DMS53 treated with DMSO at 0.1 percent for 48 hours (cell line): ENCODE data around the gene SIGLEC9.
A peak's percentile ranks its signal among the peaks of the same experiment; 100 is the strongest.

Source experiments
- DNase-seq: peaks from one replicate; lab custom pipeline; 2025; ENCODE audit not compliant: unreplicated experiment; lab: John Stamatoyannopoulos, UW

SIGLEC9 gene

DNA sequence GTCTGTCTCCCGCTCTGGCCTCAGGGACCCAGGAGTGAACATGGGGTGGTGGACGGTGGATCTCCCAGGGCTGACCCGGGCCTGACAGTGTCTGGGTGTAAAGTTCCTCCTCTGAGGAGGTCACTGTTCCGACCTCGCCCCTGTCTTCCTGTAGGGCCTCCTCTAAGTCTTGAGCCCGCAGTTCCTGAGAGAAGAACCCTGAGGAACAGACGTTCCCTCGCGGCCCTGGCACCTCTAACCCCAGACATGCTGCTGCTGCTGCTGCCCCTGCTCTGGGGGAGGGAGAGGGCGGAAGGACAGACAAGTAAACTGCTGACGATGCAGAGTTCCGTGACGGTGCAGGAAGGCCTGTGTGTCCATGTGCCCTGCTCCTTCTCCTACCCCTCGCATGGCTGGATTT lies at the start of gene SIGLEC9:
Gene SIGLEC9 (plus strand): TSS at position 178 of the 400 bp plus-strand sequence. CDS start 69 bp downstream, at position 247.
- no peak for DNase-seq

DNA sequence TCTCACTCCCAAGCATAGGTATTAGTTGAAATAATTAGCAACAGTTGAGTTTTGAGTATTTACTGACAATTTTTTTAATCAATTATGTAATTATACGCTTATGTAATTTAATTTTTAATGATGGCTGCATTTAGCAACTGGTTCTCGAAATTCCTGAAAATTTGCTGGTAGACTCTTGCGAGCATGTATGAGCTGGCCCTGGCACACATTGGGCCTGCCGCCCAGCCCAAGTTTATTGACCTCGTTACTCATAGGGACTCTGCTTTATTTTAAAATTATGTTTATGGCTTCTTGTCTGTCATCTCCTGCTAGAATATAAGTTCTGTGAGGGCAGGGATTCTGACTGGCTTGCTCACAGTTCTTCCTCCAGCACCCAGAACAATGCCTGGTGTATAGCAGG lies 48.7 kb upstream of the SIGLEC9 start:
- DNase-seq = no peak

DNA sequence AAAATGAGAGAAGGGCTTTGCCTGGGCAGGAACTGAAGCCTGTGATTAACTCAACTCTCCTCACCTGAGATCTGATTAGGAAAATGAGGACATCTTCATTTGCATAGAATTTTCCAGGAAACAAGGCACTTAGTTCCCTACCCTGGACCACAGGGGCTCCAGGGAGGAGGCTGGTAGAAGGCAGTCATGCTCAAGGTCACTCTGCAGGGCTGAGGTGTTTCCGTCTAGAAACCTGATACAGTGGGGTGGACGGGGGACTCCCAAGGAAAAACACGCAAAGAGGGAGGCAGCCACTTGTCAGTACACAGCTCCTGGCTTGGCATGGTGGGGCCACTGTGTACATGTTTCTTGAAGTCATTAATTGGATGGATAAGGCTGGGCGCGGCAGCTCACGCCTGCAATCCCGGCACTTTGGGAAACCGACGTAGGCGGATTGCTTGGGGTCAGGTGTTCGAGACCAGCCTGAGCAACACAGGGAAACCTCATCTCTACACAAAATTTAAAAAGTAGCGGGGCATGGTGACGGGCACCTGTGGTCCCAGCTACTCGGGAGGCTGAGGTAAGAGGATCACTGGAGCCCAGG lies 48.0 kb upstream of the SIGLEC9 start:
- DNase-seq = no peak

DNA sequence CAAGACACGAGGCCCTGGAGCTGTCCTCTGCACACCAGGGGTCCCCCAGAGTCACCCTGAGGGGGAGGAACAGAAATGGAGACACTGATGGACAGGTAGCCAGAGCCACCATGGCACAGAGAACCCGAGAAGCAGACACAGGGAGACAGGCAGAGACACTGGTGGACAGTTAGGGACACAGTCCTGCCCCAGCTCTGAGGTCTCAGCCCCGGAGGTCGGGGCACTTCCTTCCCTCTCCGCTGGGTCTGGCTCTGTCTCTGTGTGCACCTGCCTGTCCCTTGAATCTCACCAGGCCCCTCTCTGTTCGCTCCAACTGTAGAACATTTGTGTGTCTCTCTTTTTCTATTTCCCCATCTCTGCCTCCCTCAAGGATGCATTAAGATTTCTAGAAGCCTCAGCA lies 46.6 kb upstream of the SIGLEC9 start:
- no peak for DNase-seq

DNA sequence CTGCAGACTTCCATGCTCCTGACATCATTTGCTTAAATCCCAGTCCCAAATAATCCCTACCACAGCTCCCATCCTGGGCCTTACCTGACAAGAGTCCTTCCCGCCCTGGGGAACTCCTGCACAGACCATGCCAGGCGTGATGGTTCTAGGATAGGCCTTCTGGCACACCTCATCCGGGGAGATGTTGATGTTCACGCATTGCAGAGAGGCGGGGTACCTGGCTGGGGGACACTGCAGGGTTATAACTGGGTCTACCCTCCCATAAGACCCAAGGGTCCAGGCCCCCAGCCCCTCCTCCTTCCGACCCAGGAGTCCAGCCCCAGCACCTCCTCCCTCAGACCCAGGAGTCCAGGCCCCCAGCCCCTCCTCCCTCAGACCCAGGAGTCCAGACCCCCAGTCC lies 46.0 kb upstream of the SIGLEC9 start:
- DNase-seq = no peak

DNA sequence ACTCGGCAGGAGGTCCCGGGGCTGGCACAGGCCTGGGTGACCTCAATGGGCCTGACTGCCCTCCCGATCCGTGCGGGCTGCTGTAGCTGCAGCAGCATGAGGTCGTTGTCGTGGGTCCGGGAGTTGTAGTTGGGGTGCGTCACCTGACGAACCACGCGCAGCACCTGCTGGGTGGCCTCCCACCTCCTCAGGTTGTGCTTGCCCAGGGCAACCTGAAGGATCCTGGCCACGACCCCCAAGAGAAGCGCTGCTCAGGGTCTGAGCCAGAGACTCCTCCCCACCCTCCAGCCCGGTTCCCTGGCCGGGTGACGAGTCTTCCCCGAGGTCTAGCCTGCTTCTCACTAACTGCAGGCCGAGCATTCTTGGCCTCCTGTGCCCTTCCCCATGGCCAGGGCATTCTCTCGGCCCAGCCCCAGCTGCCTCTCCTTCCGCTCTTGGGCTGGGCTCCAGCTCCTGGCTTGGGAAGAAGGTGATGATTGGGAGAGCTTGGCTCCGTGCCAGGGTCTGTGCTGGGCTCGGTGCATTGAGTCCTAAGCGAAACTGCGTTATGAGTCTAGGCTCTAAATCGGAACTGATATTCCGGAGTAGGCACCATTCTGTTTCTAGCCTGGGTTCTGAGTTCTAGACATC lies 45.1 kb upstream of the SIGLEC9 start:
- DNase-seq = no peak

DNA sequence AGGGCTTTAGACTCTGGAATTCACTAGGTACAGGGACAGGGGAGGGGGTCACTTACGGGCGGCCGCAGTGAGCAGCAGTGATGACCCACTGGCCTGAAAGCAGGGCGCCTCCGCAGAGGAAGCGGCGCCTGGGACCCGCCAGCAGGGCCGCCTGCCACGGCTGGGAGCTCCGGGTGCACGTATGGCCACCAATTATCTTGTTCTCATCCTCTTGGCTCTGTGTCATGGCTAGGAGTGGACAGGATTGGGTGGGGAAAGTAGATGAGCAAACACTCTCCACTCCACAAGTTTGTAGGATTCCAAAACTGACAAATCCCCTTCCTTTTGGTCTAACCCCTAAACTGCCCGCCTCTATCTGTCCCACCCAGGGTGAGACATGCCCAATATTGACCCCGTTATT lies 43.2 kb upstream of the SIGLEC9 start:
- DNase-seq = no peak

DNA sequence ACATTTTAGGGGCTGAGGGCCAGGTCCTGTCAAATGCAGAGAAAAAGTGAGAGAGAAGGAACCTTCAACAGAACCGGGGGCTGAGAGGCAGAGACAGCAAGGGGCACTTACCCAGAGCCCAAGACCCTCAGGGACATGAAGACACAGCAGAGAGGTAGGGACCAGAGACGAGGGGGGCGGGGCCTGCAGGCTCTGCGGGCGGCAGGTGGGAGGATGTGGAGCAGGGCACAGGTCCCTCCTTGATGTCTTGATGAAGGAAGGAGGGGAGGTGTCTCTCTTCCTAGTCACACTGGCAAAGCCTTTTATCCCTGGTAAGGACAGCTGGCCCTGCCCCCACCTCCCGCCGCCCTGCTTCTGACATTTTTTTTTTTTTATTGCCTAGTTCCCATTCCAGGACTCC lies 42.1 kb upstream of the SIGLEC9 start, which contains the start of gene KLK14:
Gene KLK14 (minus strand): TSS at position 277 of the 400 bp plus-strand sequence. CDS start 273 bp downstream, at position 4.
- peak; percentile 16 for DNase-seq

DNA sequence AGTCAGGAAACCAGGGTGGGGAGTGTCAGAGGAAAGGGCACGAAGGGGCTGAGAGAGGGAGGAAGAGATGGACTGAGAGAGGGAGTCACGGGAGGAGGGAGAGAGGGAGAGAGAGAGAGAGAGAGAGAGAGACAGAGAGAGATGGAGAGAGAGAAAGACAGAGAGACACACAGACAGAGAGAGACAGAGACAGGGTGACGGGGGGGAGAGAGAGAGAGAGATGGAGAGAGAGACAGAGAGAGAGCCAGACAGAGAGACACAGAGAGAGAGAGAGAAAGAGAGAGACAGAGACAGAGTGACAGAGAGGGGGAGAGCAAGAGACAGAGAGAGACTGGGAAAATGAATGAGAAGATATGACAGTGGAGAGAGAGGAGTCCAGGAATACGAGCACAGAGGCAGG lies 41.5 kb upstream of the SIGLEC9 start:
- no peak for DNase-seq

DNA sequence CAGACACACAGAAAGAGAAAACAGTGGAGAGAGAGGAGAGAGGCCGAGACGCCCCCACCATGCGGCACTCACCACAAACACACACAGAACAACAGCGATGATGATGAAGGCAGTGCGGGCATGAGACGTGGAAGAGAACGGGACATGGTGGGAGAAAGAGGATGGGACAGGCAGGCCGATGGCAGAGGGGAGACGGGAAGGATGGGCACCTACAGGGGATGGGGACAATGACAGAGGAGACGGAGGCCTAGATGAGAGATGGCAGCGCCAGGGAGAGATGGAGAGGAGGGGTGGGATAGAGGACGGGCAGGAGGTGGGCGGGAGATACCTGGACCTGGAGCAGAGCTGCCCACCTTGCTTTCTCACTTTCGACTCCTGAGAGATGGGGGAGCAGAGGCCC lies 40.9 kb upstream of the SIGLEC9 start:
- no peak for DNase-seq

DNA sequence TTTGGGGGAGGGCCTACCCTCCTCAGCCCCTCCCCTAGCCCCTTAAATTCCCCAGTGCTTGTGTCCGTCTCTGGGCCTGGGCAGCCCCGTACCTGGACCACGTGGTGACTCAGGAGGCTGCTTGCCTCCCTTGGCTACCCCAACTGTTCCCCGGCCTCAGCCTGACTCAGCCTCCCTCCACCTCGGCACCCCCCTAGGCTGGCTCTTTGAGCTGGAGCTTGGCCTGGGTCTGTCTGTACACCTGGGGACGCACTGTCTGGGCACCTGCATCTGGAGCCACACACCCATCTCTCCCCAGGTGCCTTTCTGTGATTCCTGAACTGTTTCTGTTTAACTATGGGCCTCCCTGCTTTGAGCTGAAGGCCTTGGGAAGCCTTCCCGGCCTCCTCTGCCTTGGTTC lies 40.2 kb upstream of the SIGLEC9 start:
- no peak for DNase-seq

DNA sequence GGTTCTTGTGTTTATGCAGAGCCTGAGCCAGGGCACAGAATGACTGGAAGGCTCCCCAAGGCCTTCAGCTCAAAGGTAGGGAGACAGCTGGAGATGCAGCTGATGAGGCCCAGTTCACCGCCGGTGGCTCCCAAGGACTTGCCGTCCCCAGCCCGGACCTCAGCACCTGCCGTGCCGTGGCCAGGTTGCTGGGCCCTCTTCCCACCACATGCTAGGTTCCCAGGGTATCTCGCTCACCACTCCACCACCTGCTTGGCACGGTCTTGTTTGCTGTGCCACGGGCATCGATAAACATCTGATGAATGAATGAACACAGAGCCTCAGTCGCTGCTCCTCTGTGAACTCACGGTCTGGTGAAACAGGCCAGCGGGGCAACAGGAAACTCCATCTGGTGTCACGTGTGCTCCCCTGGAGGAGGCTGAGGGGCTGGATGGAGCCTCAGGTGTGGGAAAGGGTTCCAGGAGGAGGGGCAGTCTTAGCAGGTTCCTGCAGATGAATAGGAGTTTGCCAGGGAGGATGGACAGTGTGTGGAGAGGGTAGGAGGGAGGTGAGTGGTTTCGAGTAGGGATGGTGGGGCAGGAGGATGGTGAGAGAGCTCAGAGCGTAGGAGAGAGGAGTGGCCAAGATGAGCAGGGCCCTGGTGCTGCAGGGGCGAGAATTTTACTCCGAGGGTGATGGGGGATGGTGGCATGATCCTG lies 38.4 kb upstream of the SIGLEC9 start:
- DNase-seq = peak; percentile 89

DNA sequence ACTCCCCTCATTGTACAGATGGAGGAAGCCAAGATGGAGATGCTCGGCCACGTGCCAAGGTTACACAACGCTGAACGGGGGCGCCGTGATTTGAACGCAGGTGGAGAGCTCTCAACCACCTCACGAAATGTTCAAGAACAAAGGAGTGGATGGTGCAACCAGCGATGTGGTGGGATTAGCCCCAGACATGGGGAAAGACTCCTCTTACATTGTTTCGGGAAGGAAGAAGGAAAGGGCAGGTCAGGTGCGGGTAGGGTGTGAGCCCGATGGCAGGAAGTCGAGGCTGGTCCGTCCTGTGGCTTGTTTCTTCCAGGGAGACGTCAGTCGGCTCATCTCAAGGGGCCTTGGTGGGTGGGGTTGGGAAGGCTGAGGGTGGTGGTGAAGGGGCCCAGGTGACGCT lies 34.9 kb upstream of the SIGLEC9 start:
- DNase-seq = no peak

DNA sequence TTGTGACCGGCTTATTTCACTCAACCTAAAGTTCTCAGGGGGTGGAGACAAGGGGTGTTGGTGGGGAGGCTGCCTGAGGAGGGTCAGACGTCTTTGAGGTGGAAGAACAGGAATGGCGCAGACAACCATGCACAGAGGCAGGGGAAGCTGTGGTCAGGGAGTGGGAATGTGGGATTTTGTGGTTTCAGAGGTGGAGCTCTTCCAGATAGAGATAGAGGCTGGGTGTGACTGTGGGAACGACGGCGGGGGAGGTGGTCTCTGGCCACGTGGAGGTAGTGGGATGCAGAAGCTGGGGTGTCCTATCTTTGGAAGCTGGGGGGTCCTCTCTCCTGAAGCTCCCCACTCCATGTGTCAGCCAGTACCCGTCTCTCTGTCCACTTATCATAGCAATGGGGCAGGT lies 34.2 kb upstream of the SIGLEC9 start:
- DNase-seq = no peak

DNA sequence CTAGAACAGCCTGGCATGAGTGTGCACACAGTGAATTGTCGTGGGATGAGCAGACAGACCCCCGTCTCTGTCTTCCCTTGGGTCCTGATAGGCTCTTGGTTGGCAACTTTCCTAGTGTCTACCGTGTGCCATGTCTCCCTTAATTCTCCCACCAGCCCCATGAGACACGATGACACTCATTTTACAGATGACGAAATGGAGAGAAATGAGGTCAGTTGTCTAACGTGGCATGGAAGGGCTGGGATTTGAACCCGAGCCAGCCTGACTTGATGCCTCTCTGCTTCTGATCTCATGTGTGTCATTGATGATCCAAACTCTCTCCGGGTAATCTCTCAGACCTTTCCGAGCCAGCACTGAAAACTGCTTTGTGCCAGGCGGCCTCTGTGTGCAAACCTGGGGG lies 33.6 kb upstream of the SIGLEC9 start:
- no peak for DNase-seq

DNA sequence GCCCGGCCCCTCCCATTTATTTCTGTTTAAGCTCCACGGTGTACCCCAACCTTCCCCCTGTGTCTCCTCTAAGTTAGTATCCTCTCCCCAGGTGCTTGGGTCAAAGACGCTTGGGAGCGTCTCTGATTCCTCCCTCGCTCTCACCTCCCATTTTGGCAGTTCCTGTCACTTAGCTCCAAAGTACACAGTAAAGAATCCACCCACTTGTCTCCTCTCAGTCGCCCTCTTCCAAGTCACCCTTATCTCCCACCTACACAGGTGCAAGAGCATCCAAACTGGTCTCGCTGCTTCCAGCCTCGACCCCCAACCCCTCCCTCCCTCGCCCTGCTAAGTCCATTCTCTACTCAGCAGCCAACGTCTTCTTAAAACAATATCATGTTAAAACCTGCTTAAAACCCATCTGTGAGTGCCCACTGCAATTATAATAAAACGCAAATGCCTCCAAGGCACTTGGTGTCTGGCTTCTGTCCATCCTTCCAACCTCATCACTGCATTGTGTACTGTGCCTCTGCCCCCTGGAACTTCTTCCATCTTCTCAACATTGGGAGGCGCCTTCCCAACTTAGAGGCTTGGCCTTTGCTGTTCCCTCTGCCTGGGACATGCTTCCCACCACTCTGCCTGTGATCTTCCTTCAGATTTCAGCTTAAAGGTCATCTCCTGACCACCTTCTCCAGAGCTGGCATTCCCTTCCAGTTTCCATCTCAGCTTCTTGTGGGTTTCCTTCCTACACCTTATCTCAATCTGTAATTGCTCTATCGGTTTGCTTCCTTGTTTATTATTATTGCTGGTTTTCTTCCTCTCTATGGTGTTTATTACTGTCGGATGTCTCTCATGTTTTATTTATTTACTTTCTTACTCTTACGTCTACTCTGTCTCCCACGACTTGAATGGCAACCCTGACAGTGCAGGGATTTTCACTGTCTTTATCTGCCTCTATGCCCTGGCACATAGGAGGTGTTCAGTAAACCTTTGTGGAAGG lies 32.5 kb upstream of the SIGLEC9 start:
- DNase-seq = no peak

DNA sequence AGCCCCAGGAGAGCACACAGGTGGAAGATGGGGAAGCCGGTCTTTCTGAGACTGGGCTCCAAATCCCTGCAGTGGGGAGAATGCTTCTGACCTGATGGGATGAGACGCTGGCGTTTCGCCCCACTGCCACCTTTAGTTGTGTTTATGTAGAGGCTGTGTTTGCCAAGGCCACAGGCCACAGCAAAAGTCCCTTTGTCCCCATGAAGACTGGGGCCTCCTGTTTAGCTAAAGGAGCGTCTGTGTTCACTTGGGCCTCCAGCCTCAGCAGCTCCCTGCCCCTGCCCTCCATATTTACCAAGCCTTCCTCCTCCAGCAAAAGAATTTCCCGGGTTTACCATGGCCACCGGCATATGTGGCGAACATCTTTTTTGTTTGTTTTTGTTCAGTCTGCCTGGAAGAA lies 31.6 kb upstream of the SIGLEC9 start:
- peak; percentile 60 for DNase-seq

DNA sequence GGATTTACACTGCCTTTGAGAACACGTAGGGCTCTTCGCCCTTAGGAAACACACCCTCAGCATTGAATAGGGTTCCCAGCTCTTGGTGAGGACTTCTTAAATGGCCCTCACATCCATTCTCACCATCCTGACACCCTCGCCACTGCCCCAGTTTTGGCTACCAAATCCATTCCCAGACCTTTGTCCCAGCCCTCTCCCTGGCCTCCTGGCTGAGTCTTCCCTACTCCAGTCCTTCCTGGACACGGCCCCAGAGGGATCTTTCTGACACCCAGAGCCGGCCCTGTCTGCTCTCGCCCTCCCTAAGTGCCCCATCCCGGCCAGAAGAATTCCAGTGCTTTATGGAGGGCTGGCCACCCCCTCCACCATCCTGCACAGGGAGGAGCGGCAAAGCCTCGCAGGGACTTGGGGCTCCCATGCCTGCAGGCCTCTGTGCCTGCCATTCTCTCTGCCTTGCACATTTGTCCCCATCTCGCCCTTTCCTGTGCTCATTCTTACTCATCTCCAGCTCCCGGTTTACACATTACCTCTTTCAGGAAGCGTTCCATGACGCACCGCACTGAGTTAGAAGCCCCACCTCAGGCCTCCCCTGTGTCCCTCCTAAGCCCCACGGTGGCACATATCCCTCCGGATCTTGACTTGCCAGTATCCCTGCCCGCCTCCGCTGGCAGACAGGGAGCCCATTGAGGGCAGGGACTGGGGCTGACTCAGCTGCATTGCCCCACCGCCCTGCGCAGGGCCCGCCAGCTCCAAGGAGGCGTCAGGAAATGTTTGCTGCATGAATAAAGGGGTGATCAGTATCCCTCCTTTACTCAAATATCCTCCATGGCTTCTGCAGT lies 31.0 kb upstream of the SIGLEC9 start:
- DNase-seq = no peak

DNA sequence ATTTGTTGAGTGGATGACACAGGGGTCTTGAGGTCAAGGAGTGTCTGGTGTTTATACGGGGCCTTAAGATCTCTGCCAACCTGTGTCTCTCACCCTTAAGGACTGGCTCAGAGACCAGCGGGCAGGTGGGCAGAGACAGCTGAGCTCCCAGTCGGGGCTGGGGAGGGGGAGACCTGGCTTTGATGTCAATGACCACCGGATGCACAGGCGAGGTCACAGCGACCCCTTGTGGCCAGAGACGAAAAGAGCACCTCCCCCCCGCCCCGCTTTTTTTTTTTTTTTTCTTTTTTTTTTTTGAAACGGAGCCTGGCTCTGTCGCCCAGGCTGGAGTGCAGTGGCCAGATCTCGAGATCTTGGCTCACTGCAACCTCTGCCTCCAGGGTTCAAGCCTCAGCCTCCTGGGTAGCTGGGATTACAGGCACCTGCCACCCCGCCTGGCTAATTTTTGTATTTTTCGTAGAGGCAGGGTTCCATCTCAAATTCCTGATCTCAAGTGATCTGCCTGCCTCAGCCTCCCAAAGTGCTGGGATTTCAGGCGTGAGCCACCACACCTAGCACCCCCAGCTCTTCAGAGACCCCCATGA lies 29.9 kb upstream of the SIGLEC9 start:
- peak; percentile 15 for DNase-seq
